Measurements from ENCODE around the gene ADCY1. TPM values are rescaled to one million over a fixed set of nuclear protein-coding genes. Genes with fewer than 3 reads are reported as not detected.

ADCY1 gene
- total RNA-seq, 1 experiment from 2014 or later = 3.1 TPM

DNA sequence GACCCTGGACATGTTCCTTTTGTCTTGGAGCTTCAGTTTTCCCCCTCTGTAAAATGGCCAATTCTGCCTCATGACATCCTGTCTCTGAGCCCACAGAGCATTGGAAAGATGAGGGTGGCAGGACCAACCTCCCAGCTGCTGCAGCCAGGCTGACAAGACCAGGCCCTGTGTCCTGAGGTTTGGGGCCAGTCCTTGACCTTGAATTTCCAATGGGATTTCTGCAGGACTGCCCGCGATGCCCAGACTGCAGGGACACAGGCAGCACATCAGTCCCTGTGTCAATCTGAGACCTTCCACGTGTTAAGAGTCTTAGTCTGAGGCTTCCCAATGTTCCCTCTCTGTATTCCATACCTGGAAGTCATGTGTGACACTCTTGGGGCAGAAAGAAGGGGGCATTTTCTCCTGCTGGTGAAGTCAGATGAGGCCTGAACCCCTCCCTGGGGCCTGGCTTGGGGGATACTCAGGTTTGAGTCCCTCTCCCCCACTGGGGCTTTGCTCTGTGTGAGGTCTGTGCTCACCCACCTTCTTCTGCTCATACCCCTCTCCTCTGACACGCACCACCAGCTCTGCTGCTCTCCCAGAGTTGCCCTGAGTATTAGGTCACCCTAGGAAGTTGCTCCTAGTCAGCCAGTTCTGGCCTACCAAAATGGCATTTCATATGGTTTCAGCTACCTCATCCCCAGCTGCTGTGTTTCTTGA is 79.2 kb downstream of the ADCY1 start:
- TF ChIP-seq EZH2phosphoT487 (IDR thresholded peaks at IDR 0.05; ENCODE audit: borderline replicate concordance, low read length) (no peak), EZH2 (IDR thresholded peaks at IDR 0.05; ENCODE audit: low read length, unreplicated experiment) (no peak)
- TF ChIP-seq, protein P1, sequence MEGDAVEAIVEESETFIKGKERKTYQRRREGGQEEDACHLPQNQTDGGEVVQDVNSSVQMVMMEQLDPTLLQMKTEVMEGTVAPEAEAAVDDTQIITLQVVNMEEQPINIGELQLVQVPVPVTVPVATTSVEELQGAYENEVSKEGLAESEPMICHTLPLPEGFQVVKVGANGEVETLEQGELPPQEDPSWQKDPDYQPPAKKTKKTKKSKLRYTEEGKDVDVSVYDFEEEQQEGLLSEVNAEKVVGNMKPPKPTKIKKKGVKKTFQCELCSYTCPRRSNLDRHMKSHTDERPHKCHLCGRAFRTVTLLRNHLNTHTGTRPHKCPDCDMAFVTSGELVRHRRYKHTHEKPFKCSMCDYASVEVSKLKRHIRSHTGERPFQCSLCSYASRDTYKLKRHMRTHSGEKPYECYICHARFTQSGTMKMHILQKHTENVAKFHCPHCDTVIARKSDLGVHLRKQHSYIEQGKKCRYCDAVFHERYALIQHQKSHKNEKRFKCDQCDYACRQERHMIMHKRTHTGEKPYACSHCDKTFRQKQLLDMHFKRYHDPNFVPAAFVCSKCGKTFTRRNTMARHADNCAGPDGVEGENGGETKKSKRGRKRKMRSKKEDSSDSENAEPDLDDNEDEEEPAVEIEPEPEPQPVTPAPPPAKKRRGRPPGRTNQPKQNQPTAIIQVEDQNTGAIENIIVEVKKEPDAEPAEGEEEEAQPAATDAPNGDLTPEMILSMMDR (conservative IDR thresholded peaks at IDR 0.05; ENCODE audit: low read depth, low read length) = no peak
- Histone ChIP-seq H2AFZ (ENCODE audit: low read length) (no peak overlapping the region), H3K4me3 (ENCODE audit: low read length) (no peak overlapping the region), H3F3A (ENCODE audit: low read length, unreplicated experiment) (no peaks in the 10 kb centered on the region), H3K36me3 (ENCODE audit: low read depth, low read length) (no peaks in the 10 kb centered on the region), H3K9me3 (ENCODE audit: low read length) (no peaks in the 10 kb centered on the region), H3K79me2 (ENCODE audit: low read length) (no peaks in the 10 kb centered on the region), H3K4me2 (ENCODE audit: low read length) (no peak overlapping the region), H3K27ac (ENCODE audit: low read length) (no peak overlapping the region), H3K9ac (ENCODE audit: low read length) (no peak overlapping the region), H3K4me1 (ENCODE audit: insufficient read depth, low read length) (peaks cover 3% of the 10 kb centered on the region; the same call in 1 of the 2 replicates), H4K20me1 (ENCODE audit: low read length) (no peaks in the 10 kb centered on the region), H3K9me2 (replicated peaks; ENCODE audit: low read length) (no peaks in the 10 kb centered on the region), H3K27me3 (ENCODE audit: low read length) (no peaks in the 10 kb centered on the region)
- intact Hi-C loops (cut with micrococcal nuclease) = no loop called here
- BruUV-seq (replicated peaks) = no TSS peak
- DNase-seq (no peak), ATAC-seq (no peak)
- POLR2A ChIA-PET (ENCODE audit: unreplicated experiment) = no interaction called here
- CTCF ChIA-PET = interaction anchor here (0.7 kb wide), 1 partner anchor 10 kb away, joined by 3 read pairs; no protein-coding TSS in a partner anchor

DNA sequence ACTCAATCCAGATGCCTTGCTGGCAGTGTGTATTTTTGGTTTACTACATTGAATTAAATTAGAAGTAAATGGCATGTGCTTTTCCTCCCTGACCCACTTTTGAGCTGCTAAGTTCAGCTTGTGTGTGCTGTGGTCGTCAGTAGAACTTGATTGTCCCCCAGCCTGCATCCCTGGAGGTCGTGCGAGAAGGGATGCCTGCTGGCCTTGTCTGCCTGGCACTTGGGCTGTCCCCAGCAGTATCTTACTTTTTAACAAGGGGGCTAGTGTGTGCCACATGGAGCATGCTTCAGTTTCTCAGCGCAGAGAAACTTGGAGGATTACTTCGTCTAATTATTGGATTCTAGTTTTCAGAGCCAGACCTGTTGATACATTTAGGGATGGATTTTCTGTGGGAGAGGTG is 80.2 kb downstream of the ADCY1 start:
- Histone ChIP-seq H3K9me3 (ENCODE audit: low read length) (no peaks in the 10 kb centered on the region), H3K79me2 (ENCODE audit: low read length) (no peaks in the 10 kb centered on the region), H3K27ac (ENCODE audit: low read length) (no peak overlapping the region), H4K20me1 (ENCODE audit: low read length) (no peaks in the 10 kb centered on the region), H3K36me3 (ENCODE audit: low read depth, low read length) (no peaks in the 10 kb centered on the region), H3K4me2 (ENCODE audit: low read length) (no peak overlapping the region), H3F3A (ENCODE audit: low read length, unreplicated experiment) (no peaks in the 10 kb centered on the region), H3K9me2 (replicated peaks; ENCODE audit: low read length) (no peaks in the 10 kb centered on the region), H3K9ac (ENCODE audit: low read length) (no peak overlapping the region), H3K27me3 (ENCODE audit: low read length) (no peaks in the 10 kb centered on the region), H3K4me3 (ENCODE audit: low read length) (no peak overlapping the region), H3K4me1 (ENCODE audit: insufficient read depth, low read length) (no peaks in the 10 kb centered on the region), H2AFZ (ENCODE audit: low read length) (no peak overlapping the region)
- ChIA-PET POLR2A (ENCODE audit: unreplicated experiment) (no interaction called here), CTCF (no interaction called here)
- ATAC-seq (no peak), DNase-seq (no peak)
- intact Hi-C loops (cut with micrococcal nuclease) = no loop called here
- TF ChIP-seq EZH2 (IDR thresholded peaks at IDR 0.05; ENCODE audit: low read length, unreplicated experiment) (no peak), EZH2phosphoT487 (IDR thresholded peaks at IDR 0.05; ENCODE audit: borderline replicate concordance, low read length) (no peak)
- TF ChIP-seq, protein P1 (conservative IDR thresholded peaks at IDR 0.05; ENCODE audit: low read depth, low read length) = no peak
- no TSS peak for BruUV-seq (replicated peaks)

DNA sequence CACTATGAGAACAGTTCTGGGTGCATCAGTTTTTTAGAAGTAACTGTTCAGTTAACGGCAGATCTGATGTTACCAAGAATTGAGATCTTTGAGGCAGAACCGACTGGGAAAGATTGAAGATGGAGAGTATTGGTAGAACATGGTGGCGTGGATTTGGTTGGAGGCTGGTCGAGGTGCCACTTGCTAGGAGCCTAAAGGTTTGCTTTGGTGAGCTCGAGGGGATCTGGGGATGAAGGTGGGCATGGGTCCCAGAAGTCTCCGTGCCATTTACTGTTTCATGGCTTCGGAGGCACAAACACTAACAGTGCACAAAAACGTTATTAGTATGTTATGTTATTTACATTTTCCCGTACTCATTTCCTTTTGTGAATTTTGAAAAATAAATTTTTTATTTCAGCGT is 81.4 kb downstream of the ADCY1 start:
- no peak overlapping the region for H3K4me2 ChIP-seq (ENCODE audit: low read length)
- ChIA-PET CTCF (no interaction called here), POLR2A (ENCODE audit: unreplicated experiment) (no interaction called here)
- H3K4me1 ChIP-seq (ENCODE audit: insufficient read depth, low read length) = no peaks in the 10 kb centered on the region
- H3K9ac ChIP-seq (ENCODE audit: low read length) = no peak overlapping the region
- H3F3A ChIP-seq (ENCODE audit: low read length, unreplicated experiment) = no peaks in the 10 kb centered on the region
- ATAC-seq (no peak), DNase-seq (no peak)
- no peaks in the 10 kb centered on the region for H4K20me1 ChIP-seq (ENCODE audit: low read length)
- no peak overlapping the region for H3K4me3 ChIP-seq (ENCODE audit: low read length)
- no peaks in the 10 kb centered on the region for H3K9me2 ChIP-seq (replicated peaks; ENCODE audit: low read length)
- H3K27ac ChIP-seq (ENCODE audit: low read length) = no peak overlapping the region
- TF ChIP-seq EZH2 (IDR thresholded peaks at IDR 0.05; ENCODE audit: low read length, unreplicated experiment) = no peak
- TF ChIP-seq, protein P1 (conservative IDR thresholded peaks at IDR 0.05; ENCODE audit: low read depth, low read length) = no peak
- TF ChIP-seq EZH2phosphoT487 (IDR thresholded peaks at IDR 0.05; ENCODE audit: borderline replicate concordance, low read length) = no peak
- no peaks in the 10 kb centered on the region for H3K9me3 ChIP-seq (ENCODE audit: low read length)
- no peak overlapping the region for H2AFZ ChIP-seq (ENCODE audit: low read length)
- intact Hi-C loops (cut with micrococcal nuclease) = no loop called here
- no peaks in the 10 kb centered on the region for H3K36me3 ChIP-seq (ENCODE audit: low read depth, low read length)
- no peaks in the 10 kb centered on the region for H3K27me3 ChIP-seq (ENCODE audit: low read length)
- BruUV-seq (replicated peaks) = no TSS peak
- no peaks in the 10 kb centered on the region for H3K79me2 ChIP-seq (ENCODE audit: low read length)

Data from PC-3 (cell line).